Ishikawa (cell line): ENCODE measurements around the gene ALDH18A1.

Source experiments
- CEBPB ChIP-seq: IDR thresholded peaks from 2 replicates; pipeline ENCODE4 v1.6.1; 2012
- EGR1 ChIP-seq: IDR thresholded peaks from 2 replicates; pipeline ENCODE4 v1.6.1; 2012
- NFIC ChIP-seq: IDR thresholded peaks from 2 replicates; pipeline ENCODE4 v1.6.1; 2012
- TCF12 ChIP-seq: IDR thresholded peaks from 2 replicates; pipeline ENCODE4 v1.6.1; 2012; ENCODE audit warnings: low read depth
- TF ChIP-seq, protein P1 (sequence below): IDR thresholded peaks from 2 replicates; pipeline ENCODE4 v1.6.1; 2012

DNA sequence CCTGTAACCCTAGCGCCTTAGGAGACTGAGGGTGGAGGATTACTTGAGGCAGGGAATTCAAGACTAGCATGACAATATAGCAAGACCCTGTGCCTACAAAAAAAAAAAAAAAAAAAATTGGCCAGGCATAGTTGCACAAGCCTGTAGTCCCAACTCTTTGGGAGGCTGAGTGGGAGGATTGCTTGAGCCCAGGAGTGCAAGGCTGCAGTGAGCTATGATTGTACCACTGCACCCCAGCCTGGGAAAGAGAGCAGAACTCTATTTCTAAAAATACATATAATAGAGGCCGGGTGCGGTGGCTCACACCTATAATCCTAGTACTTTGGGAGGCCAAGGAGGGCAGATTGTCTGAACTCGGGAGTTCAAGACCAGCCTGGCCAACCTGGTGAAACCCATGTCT, 85.1 kb downstream of the ALDH18A1 start:
- TF ChIP-seq TCF12 (no peak), NFIC (no peak), CEBPB (no peak), EGR1 (no peak)
- TF ChIP-seq, protein P1, sequence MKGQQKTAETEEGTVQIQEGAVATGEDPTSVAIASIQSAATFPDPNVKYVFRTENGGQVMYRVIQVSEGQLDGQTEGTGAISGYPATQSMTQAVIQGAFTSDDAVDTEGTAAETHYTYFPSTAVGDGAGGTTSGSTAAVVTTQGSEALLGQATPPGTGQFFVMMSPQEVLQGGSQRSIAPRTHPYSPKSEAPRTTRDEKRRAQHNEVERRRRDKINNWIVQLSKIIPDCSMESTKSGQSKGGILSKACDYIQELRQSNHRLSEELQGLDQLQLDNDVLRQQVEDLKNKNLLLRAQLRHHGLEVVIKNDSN, result no peak
